Activated CD4-positive, CD25-positive, alpha-beta regulatory T cell treated with anti-CD3 and anti-CD28 coated beads, Interleukin-2, amount 50 U/mL, for 72 hours (primary cell): ENCODE results near the gene SLC7A1.

ENCODE experiments used
- DNase-seq: peaks from one replicate; pipeline ENCODE4 v3.0.0; 2021

Gene SLC7A1

GRCh38 chr13:29582171-29582570 is 13.3 kb downstream of the SLC7A1 start:
- no peak for DNase-seq

GRCh38 chr13:29581666-29582065 is 13.8 kb downstream of the SLC7A1 start:
- no peak for DNase-seq

GRCh38 chr13:29579094-29579493 is 16.4 kb downstream of the SLC7A1 start:
- no peak for DNase-seq

- DNase-seq = no peak
Measured at GRCh38 chr13:29578300-29579085, 17.0 kb downstream of the SLC7A1 start.

GRCh38 chr13:29577136-29578051 is 18.1 kb downstream of the SLC7A1 start:
- DNase-seq = no peak

- DNase-seq = no peak
Measured at GRCh38 chr13:29576581-29576980, 18.9 kb downstream of the SLC7A1 start.

- no peak for DNase-seq
Measured at GRCh38 chr13:29575098-29575497, 20.4 kb downstream of the SLC7A1 start.

GRCh38 chr13:29573190-29573589 is 22.3 kb downstream of the SLC7A1 start:
- DNase-seq = no peak

GRCh38 chr13:29572575-29572974 is 22.9 kb downstream of the SLC7A1 start:
- no peak for DNase-seq

GRCh38 chr13:29571876-29572570 is 23.5 kb downstream of the SLC7A1 start:
- no peak for DNase-seq

- DNase-seq = no peak
Measured at GRCh38 chr13:29570051-29570654, 25.3 kb downstream of the SLC7A1 start.

- no peak for DNase-seq
Measured at GRCh38 chr13:29569253-29570050, 26.0 kb downstream of the SLC7A1 start.

GRCh38 chr13:29568731-29569130 is 26.8 kb downstream of the SLC7A1 start:
- no peak for DNase-seq

- no peak for DNase-seq
Measured at GRCh38 chr13:29567411-29567810, 28.1 kb downstream of the SLC7A1 start.

GRCh38 chr13:29566206-29566605 is 29.3 kb downstream of the SLC7A1 start:
- no peak for DNase-seq

GRCh38 chr13:29564818-29565217 is 30.7 kb downstream of the SLC7A1 start:
- DNase-seq = no peak

- DNase-seq = no peak
Measured at GRCh38 chr13:29564373-29564772, 31.1 kb downstream of the SLC7A1 start.

GRCh38 chr13:29563941-29564340 is 31.5 kb downstream of the SLC7A1 start:
- DNase-seq = no peak

- DNase-seq = no peak
Measured at GRCh38 chr13:29562786-29563438, 32.6 kb downstream of the SLC7A1 start.

GRCh38 chr13:29561918-29562317 is 33.6 kb downstream of the SLC7A1 start:
- DNase-seq = no peak

- DNase-seq = no peak
Measured at GRCh38 chr13:29556742-29557141, 38.7 kb downstream of the SLC7A1 start.

GRCh38 chr13:29551214-29551613 is 44.3 kb downstream of the SLC7A1 start:
- no peak for DNase-seq
